Activated CD4-positive, alpha-beta T cell treated with anti-CD3 and anti-CD28 coated beads, Interleukin-2, amount 10 ng/mL, durations not matched to agents 7 days and 5 days (primary cell): ENCODE data around the gene SENP3. TPM values are rescaled to one million over a fixed set of nuclear protein-coding genes. Genes with fewer than 3 reads are reported as not detected.
A peak's percentile ranks its signal among the peaks of the same experiment; 100 is the strongest.
"Not testable (repeated sequence)": the region's sequence is repeated elsewhere in the genome, so short reads cannot be mapped to it uniquely, and the experiment has no call there.

ENCODE experiments used
- CTCF ChIA-PET: fragments of 350-600 bp; sonication (Branson Sonifier 250); formaldehyde crosslinking; loops from one replicate; lab custom pipeline; 2021; ENCODE audit warnings: antibody characterized with exemption; lab: Charles Lee
- POLR2A ChIA-PET: fragments of 350-600 bp; sonication (Branson Sonifier 250); formaldehyde crosslinking; loops from one replicate; lab custom pipeline; 2021; ENCODE audit warnings: antibody characterized with exemption; lab: Charles Lee
- DNase-seq: peaks from one replicate; pipeline ENCODE4 v3.0.0-alpha.2; 2020
- H3K27ac Mint-ChIP-seq: one replicate; pipeline ENCODE4 v1.8.0; 2021; ENCODE audit warnings: mild to moderate bottlenecking, moderate library complexity, mixed read lengths
- H3K27me3 Mint-ChIP-seq: one replicate; pipeline ENCODE4 v1.8.0; 2021; ENCODE audit warnings: mixed read lengths
- H3K36me3 Mint-ChIP-seq: one replicate; pipeline ENCODE4 v1.8.0; 2021; ENCODE audit warnings: low read depth, mixed read lengths
- H3K4me1 Mint-ChIP-seq: one replicate; pipeline ENCODE4 v1.8.0; 2021; ENCODE audit warnings: mixed read lengths
- H3K4me3 Mint-ChIP-seq: one replicate; pipeline ENCODE4 v1.8.0; 2021; ENCODE audit warnings: mild to moderate bottlenecking, moderate library complexity, mixed read lengths
- H3K9me3 Mint-ChIP-seq: one replicate; pipeline ENCODE4 v1.8.0; 2021; ENCODE audit warnings: mixed read lengths
- total RNA-seq, 2 experiments: library from RNA; stranded (reverse); gene quantifications; one replicate each; pipeline ENCODE4 v1.2.3, GENCODE V29; 2021

Gene SENP3
- total RNA-seq, 2 experiments from 2014 or later, result 51.8 to 53.0 TPM

GRCh38 chr17:7592422-7593021 is 30.8 kb downstream of the SENP3 start:
- DNase-seq, result no peak
- Mint-ChIP-seq H3K27ac (no peak overlapping the region), H3K27me3 (no peaks in the 10 kb centered on the region)

GRCh38 chr17:7593296-7593695 is 31.6 kb downstream of the SENP3 start:
- Mint-ChIP-seq H3K4me3 (no peak overlapping the region), H3K27me3 (no peaks in the 10 kb centered on the region), H3K36me3 (peaks cover 38% of the 10 kb centered on the region), H3K9me3 (no peaks in the 10 kb centered on the region), H3K4me1 (peaks cover 4% of the 10 kb centered on the region), H3K27ac (no peak overlapping the region)
- POLR2A ChIA-PET, result no interaction called here
- DNase-seq, result no peak
- CTCF ChIA-PET, result interaction anchor here (1.4 kb wide), 1 partner anchor 10 kb away, joined by 4 read pairs; the partner anchor contains the start of gene MPDU1

More at GRCh38 chr17:7592422-7593021, 30.8 kb downstream of the SENP3 start:
- ChIA-PET CTCF (interaction anchor here (0.7 to 1.4 kb wide), 3 partner anchors 9 to 95 kb away, joined by 3 to 5 read pairs (median 4); partner anchors contain the start of genes MPDU1, TP53 and WRAP53), POLR2A (no interaction called here)
- Mint-ChIP-seq H3K36me3 (peaks cover 45% of the 10 kb centered on the region), H3K4me1 (peaks cover 4% of the 10 kb centered on the region), H3K4me3 (no peak overlapping the region), H3K9me3 (no peaks in the 10 kb centered on the region)

DNA sequence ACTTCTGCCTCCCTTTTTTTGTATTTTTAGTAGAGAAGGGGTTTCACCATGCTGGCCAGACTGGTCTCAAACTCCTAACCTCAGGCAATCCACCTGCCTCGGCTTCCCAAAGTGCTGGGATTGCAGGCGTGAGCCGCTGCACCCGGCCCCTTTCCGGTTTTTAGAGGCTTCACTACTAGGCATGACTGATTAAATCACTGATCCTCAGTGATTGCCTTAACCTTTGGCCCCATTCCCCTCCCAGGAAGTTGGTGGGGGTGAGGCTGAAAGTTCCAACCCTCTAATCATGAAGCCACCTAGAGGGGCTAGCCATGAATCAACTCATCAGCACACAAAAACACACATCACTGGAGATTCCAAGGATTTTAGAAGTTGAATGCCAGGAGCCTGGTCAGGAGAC is 35.8 kb downstream of the SENP3 start:
- CTCF ChIA-PET, H3K27me3 Mint-ChIP-seq, H3K4me3 Mint-ChIP-seq, H3K4me1 Mint-ChIP-seq, H3K27ac Mint-ChIP-seq, DNase-seq, H3K9me3 Mint-ChIP-seq, POLR2A ChIA-PET: not testable (repeated sequence)
- peaks cover 46% of the 10 kb centered on the region for H3K36me3 Mint-ChIP-seq

GRCh38 chr17:7606280-7606679 is 44.6 kb downstream of the SENP3 start:
- H3K4me3 Mint-ChIP-seq, result no peak overlapping the region
- H3K36me3 Mint-ChIP-seq, result peaks cover 30% of the 10 kb centered on the region
- ChIA-PET CTCF (no interaction called here), POLR2A (no interaction called here)
- H3K27me3 Mint-ChIP-seq, result no peaks in the 10 kb centered on the region
- DNase-seq, result no peak
- H3K4me1 Mint-ChIP-seq, result peaks cover 9% of the 10 kb centered on the region
- no peaks in the 10 kb centered on the region for H3K9me3 Mint-ChIP-seq
- H3K27ac Mint-ChIP-seq, result no peak overlapping the region

- H3K4me1 Mint-ChIP-seq, result peaks cover 35% of the 10 kb centered on the region
- CTCF ChIA-PET, result interaction anchor here (1.3 to 1.9 kb wide), 2 partner anchors 10 to 50 kb away, joined by 3 to 6 read pairs; partner anchors contain the start of gene SENP3
- DNase-seq, result no peak
- H3K27me3 Mint-ChIP-seq, result no peaks in the 10 kb centered on the region
- H3K9me3 Mint-ChIP-seq, result no peaks in the 10 kb centered on the region
- H3K4me3 Mint-ChIP-seq, result no peak overlapping the region
- POLR2A ChIA-PET, result no interaction called here
- H3K36me3 Mint-ChIP-seq, result peaks cover 15% of the 10 kb centered on the region
- no peak overlapping the region for H3K27ac Mint-ChIP-seq
Measured at GRCh38 chr17:7610641-7611040, 48.9 kb downstream of the SENP3 start.

GRCh38 chr17:7611635-7612293 is 50.0 kb downstream of the SENP3 start:
- POLR2A ChIA-PET, result no interaction called here
- no peak for DNase-seq
- Mint-ChIP-seq H3K4me3 (no peak overlapping the region), H3K36me3 (peaks cover 10% of the 10 kb centered on the region), H3K27me3 (no peaks in the 10 kb centered on the region), H3K27ac (no peak overlapping the region), H3K9me3 (no peaks in the 10 kb centered on the region), H3K4me1 (peaks cover 35% of the 10 kb centered on the region)
- CTCF ChIA-PET, result interaction anchor here (0.6 to 1.9 kb wide), 7 partner anchors 9 to 498 kb away, joined by 3 to 6 read pairs (median 3); partner anchors contain the start of gene SENP3

DNA sequence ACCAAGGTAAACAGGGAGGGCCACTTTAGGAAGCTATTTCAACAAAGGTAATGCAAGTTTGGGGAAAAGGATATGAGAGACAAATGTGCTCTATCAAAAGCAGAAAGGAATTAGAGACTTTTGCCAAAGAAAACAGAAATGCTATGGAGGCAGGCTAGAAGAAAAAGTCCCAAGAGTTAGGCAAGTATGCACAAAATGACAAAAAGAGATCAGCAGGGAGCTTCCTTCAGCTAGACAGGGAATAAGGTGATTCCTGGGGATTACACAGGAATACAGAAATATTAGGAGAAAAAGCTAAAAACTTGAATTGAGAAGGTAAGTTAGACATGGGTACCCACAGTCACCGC is 50.5 kb downstream of the SENP3 start:
- peaks cover 10% of the 10 kb centered on the region for H3K36me3 Mint-ChIP-seq
- ChIA-PET CTCF (interaction anchor here (0.6 to 1.9 kb wide), 4 partner anchors 9 to 96 kb away, joined by 3 to 6 read pairs (median 3); partner anchors contain the start of gene SENP3), POLR2A (no interaction called here)
- peaks cover 35% of the 10 kb centered on the region for H3K4me1 Mint-ChIP-seq
- no peaks in the 10 kb centered on the region for H3K9me3 Mint-ChIP-seq
- H3K27ac Mint-ChIP-seq, result no peak overlapping the region
- peak overlapping the region; percentile 9 for H3K4me3 Mint-ChIP-seq
- no peak for DNase-seq
- H3K27me3 Mint-ChIP-seq, result no peaks in the 10 kb centered on the region

GRCh38 chr17:7613769-7614424 is 52.2 kb downstream of the SENP3 start:
- Mint-ChIP-seq H3K4me1 (peaks cover 35% of the 10 kb centered on the region), H3K4me3 (peak overlapping the region; percentile 83), H3K27me3 (no peaks in the 10 kb centered on the region), H3K27ac (peak overlapping the region; percentile 79), H3K36me3 (peaks cover 10% of the 10 kb centered on the region), H3K9me3 (no peaks in the 10 kb centered on the region)
- no peak for DNase-seq
- ChIA-PET CTCF (interaction anchor here (1.0 to 2.4 kb wide), 6 partner anchors 14 to 178 kb away, joined by 3 to 12 read pairs (median 4); partner anchors contain the start of genes MPDU1, SAT2, TMEM102 and TP53), POLR2A (no interaction called here)

DNA sequence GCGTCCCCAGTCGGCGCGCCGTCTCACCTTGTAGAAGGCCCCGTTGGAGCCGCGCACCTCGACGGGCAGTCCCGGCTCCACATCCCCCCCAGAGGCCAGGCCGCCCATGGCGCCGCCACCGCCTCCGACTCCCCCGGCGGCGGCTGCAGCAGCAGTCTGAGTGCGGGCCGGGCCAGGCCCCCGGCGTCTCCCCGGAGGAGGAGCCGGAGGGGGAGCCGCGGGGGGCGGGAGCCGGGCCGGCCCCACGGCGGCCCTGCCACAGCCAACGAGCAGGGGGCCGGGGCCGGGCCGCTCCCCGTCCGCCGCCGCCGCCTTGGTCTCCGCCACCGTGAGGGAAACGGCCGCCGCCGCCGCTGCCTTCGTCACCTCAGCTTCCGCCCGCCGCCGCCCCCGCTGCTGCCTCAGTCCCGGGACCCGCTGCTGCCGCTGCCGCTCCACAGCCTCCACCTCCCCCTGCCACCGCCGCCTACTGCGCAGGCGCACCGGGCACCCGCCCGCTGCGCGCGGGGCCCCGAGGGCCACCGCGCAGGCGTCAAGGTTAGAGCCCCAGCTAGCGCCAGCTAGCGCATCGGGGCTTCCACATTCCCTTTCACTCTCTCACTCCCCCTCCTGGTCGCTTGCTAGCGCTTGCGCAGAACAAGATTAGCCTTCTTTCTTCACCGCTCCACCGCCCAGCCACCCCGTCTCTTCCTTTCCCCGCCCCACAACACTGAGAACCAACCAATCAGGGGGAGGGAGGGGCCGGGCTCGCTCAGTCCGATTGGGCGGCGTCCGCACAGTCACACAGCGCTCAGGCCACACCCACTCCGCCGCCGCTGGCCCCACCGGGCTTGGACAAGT is 52.9 kb downstream of the SENP3 start, which contains the start of gene FXR2:
Gene FXR2, minus strand, starts transcription at position 473 of the 840 bp plus-strand sequence. Its CDS starts 365 bp downstream, at position 108.
- peak within 1 kb of the TSS; percentile 83 for H3K4me3 Mint-ChIP-seq
- POLR2A ChIA-PET, result interaction anchor here (0.6 to 1.4 kb wide), 3 partner anchors 36 to 73 kb away, joined by 3 to 6 read pairs (median 4); partner anchors contain the start of genes ATP1B2 and TP53

DNA sequence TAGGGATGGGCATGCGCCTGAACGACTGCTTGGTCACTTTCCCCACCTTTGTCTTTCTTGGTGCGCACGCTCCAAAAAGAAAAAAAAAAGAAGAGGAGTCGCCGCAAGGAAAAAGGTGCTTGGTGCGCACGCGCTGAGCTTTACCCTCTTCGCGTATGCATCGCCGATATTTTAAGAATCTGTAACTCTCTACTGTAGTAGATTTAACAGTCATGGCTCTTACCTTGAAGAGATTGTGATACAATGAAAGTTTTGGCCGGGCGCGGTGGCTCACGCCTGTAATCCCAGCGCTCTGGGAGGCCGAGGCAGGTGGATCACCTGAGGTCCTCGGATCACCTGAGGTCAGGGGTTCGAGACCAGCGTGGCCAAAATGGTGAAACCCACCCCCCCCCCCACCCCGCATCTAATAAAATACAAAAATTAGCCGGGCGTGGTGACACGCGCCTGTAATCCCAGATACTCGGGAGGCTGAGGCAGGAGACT is 53.6 kb downstream of the SENP3 start:
- DNase-seq, result no peak
- Mint-ChIP-seq H3K4me1 (peaks cover 31% of the 10 kb centered on the region), H3K27me3 (no peaks in the 10 kb centered on the region), H3K36me3 (peaks cover 10% of the 10 kb centered on the region), H3K9me3 (no peaks in the 10 kb centered on the region), H3K4me3 (peak overlapping the region; percentile 83), H3K27ac (peak overlapping the region; percentile 96)
- POLR2A ChIA-PET, result interaction anchor here (0.6 to 1.4 kb wide), 4 partner anchors 35 to 575 kb away, joined by 3 to 6 read pairs (median 4); partner anchors contain the start of genes ATP1B2, BORCS6 and TP53
- CTCF ChIA-PET, result interaction anchor here (0.6 to 2.4 kb wide), 16 partner anchors 12 to 747 kb away, joined by 3 to 12 read pairs (median 3); partner anchors contain the start of genes ATP1B2, SAT2, SLC16A13 and SOX15

More for the DNA sequence above, 52.9 kb downstream of the SENP3 start, which contains the start of gene FXR2:
- Mint-ChIP-seq H3K27me3 (no peaks in the 10 kb centered on the region), H3K4me1 (peaks cover 31% of the 10 kb centered on the region), H3K36me3 (peaks cover 10% of the 10 kb centered on the region), H3K27ac (peak within 1 kb of the TSS; percentile 96), H3K9me3 (no peaks in the 10 kb centered on the region)
- peak; percentile 100 for DNase-seq
- CTCF ChIA-PET, result interaction anchor here (0.6 to 2.4 kb wide), 18 partner anchors 13 to 704 kb away, joined by 3 to 12 read pairs (median 3); partner anchors contain the start of genes ATP1B2, MPDU1, SAT2 and TMEM102

GRCh38 chr17:7618608-7619007 is 56.9 kb downstream of the SENP3 start:
- POLR2A ChIA-PET, result no interaction called here
- Mint-ChIP-seq H3K4me1 (peaks cover 6% of the 10 kb centered on the region), H3K36me3 (no peaks in the 10 kb centered on the region), H3K9me3 (no peaks in the 10 kb centered on the region), H3K4me3 (no peak overlapping the region), H3K27me3 (no peaks in the 10 kb centered on the region), H3K27ac (no peak overlapping the region)
- no peak for DNase-seq
- CTCF ChIA-PET, result interaction anchor here (1.0 to 1.1 kb wide), 2 partner anchors 9 to 49 kb away, joined by 3 to 5 read pairs; partner anchors contain the start of gene SAT2
